NCI-H146 treated with DMSO at 0.1 percent for 48 hours (cell line): ENCODE results near the gene PEX5.
"Not testable (repeated sequence)": the region's sequence is repeated elsewhere in the genome, so short reads cannot be mapped to it uniquely, and the experiment has no call there.

Source experiments
- DNase-seq: peaks from one replicate; lab custom pipeline; 2025; ENCODE audit not compliant: unreplicated experiment; lab: John Stamatoyannopoulos, UW

Gene PEX5

DNA sequence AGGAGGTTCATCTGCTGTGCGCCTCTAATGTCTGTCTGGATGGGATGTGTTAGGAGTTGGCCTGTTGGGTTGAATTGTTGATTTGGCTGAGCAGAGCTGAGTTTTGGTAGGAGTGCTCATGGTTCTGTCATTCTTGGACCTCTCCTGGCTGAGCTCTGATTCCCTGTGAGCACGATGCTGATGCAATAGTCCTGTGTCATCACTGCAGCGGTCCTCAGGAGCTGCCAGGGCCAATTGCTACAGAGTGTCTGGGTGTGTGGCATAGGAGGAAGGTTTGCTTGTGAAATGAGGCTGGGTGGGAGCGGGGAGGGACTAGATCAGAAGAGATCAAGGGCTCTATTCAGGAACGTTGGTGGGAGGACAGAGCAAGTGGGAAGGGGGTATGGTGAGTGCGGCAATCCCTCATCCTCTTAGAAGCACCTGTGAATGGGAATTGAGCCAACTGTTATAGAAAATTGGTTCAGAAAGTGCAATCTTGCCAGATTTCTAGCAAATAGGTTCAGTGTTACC is 21.2 kb downstream of the PEX5 start:
- DNase-seq: no peak

- no peak for DNase-seq
Measured at GRCh38 chr12:7212678-7213077, 23.2 kb downstream of the PEX5 start.

GRCh38 chr12:7213745-7214144 is 24.3 kb downstream of the PEX5 start:
- DNase-seq: not testable (repeated sequence)

DNA sequence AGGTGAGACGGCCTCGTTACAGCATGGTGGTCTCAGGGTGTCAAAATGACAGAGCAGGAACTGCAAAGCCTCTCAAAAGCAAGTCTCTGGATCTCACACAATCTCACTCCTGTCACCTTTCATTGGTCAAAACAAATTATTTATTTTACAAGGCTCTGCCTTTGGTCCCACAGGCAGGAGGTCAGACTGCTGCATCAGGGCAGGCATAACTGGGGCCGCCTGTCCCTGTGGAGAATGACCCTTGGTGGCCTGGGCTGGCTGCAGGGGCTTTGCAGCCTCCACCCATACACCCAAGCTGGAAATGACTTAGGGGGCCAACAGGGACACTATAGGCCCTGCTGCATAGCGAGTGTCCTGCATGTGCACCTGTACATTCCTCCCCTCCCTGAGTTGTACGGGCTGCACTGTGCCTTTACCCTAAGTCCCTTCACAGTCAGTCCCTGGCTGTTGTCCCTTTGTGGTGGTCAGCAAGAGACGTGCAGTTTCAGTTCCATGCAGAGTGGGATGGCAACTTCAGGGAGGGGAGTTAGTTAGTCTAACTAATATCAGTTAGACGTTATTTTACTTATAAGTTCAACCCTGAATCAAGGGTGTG is 28.1 kb downstream of the PEX5 start:
- no peak for DNase-seq

GRCh38 chr12:7219599-7220243 is 30.2 kb downstream of the PEX5 start:
- peak; percentile 63 for DNase-seq

DNA sequence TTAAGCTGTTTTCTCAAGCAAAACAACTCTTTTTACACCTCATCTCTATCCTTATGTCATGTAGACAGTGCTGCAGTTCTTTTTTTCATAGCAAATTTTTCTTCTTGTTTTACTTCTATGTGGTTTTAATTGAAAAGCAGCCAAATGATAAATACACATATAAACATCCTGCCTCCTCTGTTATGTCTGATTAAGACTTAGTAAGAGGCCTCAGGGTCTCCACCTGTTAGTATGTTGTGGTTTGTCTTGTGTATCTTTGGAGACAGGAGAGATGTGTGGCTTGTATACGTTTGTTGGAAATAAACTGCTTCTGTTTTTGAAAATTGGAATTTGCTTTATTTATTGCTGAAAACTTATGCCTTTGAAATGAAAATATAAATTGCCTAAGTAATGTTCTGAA is 32.0 kb downstream of the PEX5 start:
- DNase-seq: no peak

GRCh38 chr12:7229741-7230140 is 40.3 kb downstream of the PEX5 start:
- DNase-seq: no peak

DNA sequence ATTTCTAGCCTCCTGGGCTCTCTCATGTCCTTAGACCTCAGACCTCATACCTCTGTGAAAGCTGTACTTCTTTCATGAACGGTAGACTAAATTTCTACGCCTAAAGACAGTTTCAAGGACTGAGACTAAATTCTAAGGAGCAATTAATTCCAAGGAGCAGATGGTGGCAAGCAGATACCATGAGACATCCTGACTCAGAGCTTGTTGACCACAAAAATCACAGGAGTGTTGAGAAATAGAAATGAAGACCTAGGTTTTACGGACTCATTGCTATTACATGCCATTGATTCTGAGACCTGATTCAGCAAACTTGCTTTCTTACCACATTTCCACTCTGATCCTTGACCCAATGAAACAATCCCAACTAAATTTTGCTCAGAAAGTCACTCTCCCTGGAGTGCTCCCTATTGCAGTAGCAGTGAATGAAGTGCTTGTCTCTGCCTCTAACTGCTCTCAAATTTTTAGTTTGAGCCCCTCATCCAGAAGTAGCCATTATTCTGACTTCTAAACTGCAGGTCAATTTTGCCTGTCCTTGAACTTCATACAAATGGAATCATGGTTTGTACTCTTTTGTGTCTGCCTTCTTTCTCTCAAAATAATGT is 52.0 kb downstream of the PEX5 start:
- DNase-seq: no peak

DNA sequence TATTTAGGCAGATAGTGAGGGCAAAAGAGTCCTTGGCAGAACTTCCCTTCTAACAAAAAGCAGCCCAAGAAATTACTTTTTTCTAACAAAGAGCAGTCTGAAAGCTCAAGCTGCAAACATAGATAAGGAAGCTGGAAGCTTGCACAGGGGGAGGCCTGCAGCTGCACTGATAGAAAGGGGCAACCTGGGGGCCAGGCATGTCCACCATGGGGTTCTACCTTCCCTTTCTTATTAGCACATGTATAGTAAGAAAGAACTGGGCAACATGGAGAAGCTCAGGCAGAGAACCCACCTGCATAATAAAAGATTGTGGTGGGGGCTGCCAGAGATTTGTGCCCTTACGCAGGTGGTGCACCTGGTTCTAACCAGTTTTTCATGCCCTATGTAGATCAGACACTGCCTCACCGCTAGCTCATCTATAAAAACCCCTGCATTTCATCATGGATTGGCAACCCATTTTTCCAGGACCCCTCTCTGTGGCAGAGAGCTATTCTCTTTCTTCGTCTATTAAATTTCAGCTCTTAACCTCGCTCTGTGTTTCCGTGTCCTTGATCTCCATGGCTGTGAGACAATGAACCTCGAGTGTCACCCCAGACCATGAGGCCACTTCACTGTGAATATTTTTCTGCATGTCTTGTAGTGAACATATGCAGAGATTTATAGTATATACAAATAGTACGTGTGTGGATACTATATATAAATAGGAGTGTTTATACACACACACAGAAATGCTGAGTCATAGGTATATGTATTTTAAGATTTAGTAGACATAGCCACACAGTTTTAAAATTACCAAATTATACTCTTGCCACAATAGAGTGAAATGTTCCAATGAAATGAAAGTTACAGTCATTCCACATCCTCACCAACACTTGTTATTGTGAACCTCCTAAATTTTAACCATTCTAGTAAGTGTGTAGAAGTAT is 53.0 kb downstream of the PEX5 start:
- DNase-seq: no peak

- DNase-seq: not testable (repeated sequence)
Measured at GRCh38 chr12:7251328-7251996, 62.0 kb downstream of the PEX5 start.

DNA sequence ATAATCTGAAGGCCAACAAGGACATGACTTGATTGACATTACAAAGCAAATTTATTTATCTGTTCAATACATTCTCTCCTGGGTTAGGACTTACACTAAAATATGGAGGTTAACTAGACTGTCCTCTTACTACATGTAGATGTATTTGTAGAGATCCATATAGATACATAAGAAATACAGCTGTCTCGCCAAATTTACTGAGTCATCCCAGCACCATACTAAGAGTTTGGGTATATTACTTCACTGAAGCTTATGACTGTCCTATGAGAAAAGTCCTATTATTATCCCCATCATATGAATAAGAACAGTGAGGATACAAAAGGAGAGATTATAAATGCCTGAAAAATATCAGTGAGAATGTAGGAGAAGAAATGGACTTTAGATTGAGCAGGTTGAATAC is 69.6 kb downstream of the PEX5 start:
- DNase-seq: no peak
